ENCODE results near the gene USP44. TPM values are rescaled to one million over a fixed set of nuclear protein-coding genes. Genes with fewer than 3 reads are reported as not detected.

The USP44 gene
- total RNA-seq, 1 donor: 1.8 TPM

GRCh38 chr12:95499772-95500171, 51.5 kb downstream of the USP44 start:
- no peak for DNase-seq (ENCODE audit: low read depth)
- no peak for TF ChIP-seq CTCF (IDR thresholded peaks at IDR 0.05; ENCODE audit: insufficient read depth, low read length)
- H3K4me3 ChIP-seq (ENCODE audit: low read depth, low read length): no peak overlapping the region

GRCh38 chr12:95498968-95499367, 52.3 kb downstream of the USP44 start:
- TF ChIP-seq CTCF (IDR thresholded peaks at IDR 0.05; ENCODE audit: insufficient read depth, low read length): no peak
- no peak overlapping the region for H3K4me3 ChIP-seq (ENCODE audit: low read depth, low read length)
- DNase-seq (ENCODE audit: low read depth): no peak

- no peak overlapping the region for H3K4me3 ChIP-seq (ENCODE audit: low read depth, low read length)
- no peak for TF ChIP-seq CTCF (IDR thresholded peaks at IDR 0.05; ENCODE audit: insufficient read depth, low read length)
- DNase-seq (ENCODE audit: low read depth): no peak
Measured at GRCh38 chr12:95497031-95497430, 54.2 kb downstream of the USP44 start.

GRCh38 chr12:95495433-95495832, 55.8 kb downstream of the USP44 start:
- DNase-seq (ENCODE audit: low read depth): no peak
- TF ChIP-seq CTCF (IDR thresholded peaks at IDR 0.05; ENCODE audit: insufficient read depth, low read length): no peak
- no peak overlapping the region for H3K4me3 ChIP-seq (ENCODE audit: low read depth, low read length)

- DNase-seq (ENCODE audit: low read depth): no peak
- no peak overlapping the region for H3K4me3 ChIP-seq (ENCODE audit: low read depth, low read length)
- TF ChIP-seq CTCF (IDR thresholded peaks at IDR 0.05; ENCODE audit: insufficient read depth, low read length): no peak
Measured at GRCh38 chr12:95494888-95495287, 56.4 kb downstream of the USP44 start.

- DNase-seq (ENCODE audit: low read depth): no peak
- TF ChIP-seq CTCF (IDR thresholded peaks at IDR 0.05; ENCODE audit: insufficient read depth, low read length): no peak
- no peak overlapping the region for H3K4me3 ChIP-seq (ENCODE audit: low read depth, low read length)
Measured at GRCh38 chr12:95492462-95492861, 58.8 kb downstream of the USP44 start.

GRCh38 chr12:95487024-95487423, 64.3 kb downstream of the USP44 start:
- TF ChIP-seq CTCF (IDR thresholded peaks at IDR 0.05; ENCODE audit: insufficient read depth, low read length): no peak
- H3K4me3 ChIP-seq (ENCODE audit: low read depth, low read length): no peak overlapping the region
- no peak for DNase-seq (ENCODE audit: low read depth)

Measured in fibroblast of the aortic adventitia (primary cell).